ENCODE data around the gene BACH2. TPM values are rescaled to one million over a fixed set of nuclear protein-coding genes. Genes with fewer than 3 reads are reported as not detected.

The BACH2 gene
- total and polyA plus RNA-seq, 2 of the 8 experiments (the other 6 are each of a cell fraction or from before 2014, with no cell fraction given): 1.9 to 5.9 TPM

DNA sequence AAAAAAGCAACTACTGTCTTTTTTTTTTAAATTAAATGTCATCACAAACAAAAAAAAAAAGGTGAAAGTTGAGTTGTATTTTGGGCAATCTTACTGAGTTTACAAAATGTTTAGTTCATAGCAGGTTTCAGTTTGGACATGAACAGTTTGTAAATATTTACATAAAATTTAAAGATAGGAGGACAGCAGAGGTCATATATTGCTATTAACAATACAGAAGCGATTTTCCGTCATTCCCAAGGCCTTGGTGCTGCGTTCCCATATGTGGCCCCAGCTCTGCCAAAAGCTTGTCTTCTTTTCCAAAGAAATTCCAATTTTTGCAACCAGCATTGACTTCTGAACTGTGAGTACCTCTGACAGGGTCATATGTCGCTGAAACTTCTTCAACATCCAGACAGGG, 5.1 kb downstream of the BACH2 start:
- no peak overlapping the region for H3K4me2 ChIP-seq (ENCODE audit: insufficient read depth in 1 of 2, low read depth in 2 of 2, low read length in 2 of 2)
- ChIA-PET CTCF (ENCODE audit: partially characterized antibody) (interaction anchor here (1.1 to 16.3 kb wide), 3 partner anchors 81 to 351 kb away, joined by 3 to 234 read pairs (median 9); no protein-coding TSS in a partner anchor), POLR2A (ENCODE audit: partially characterized antibody) (no interaction called here)
- H3K56ac ChIP-seq (replicated peaks; ENCODE audit: insufficient read length, low read depth, low read length): no peak overlapping the region
- TF ChIP-seq GTF2F1 (IDR thresholded peaks at IDR 0.05; ENCODE audit: borderline replicate concordance, low read depth, low read length) (no peak), SUZ12 (IDR thresholded peaks at IDR 0.05; ENCODE audit: low read length) (no peak), CBX8 (IDR thresholded peaks at IDR 0.05; ENCODE audit: borderline replicate concordance, low read depth, low read length) (no peak), SP1 (IDR thresholded peaks at IDR 0.05; ENCODE audit: low read depth, low read length) (no peak), BCL11A (IDR thresholded peaks at IDR 0.05; ENCODE audit: low read depth in 2 of 2, low read length in 2 of 2) (no peak)
- TF ChIP-seq, protein P1, sequence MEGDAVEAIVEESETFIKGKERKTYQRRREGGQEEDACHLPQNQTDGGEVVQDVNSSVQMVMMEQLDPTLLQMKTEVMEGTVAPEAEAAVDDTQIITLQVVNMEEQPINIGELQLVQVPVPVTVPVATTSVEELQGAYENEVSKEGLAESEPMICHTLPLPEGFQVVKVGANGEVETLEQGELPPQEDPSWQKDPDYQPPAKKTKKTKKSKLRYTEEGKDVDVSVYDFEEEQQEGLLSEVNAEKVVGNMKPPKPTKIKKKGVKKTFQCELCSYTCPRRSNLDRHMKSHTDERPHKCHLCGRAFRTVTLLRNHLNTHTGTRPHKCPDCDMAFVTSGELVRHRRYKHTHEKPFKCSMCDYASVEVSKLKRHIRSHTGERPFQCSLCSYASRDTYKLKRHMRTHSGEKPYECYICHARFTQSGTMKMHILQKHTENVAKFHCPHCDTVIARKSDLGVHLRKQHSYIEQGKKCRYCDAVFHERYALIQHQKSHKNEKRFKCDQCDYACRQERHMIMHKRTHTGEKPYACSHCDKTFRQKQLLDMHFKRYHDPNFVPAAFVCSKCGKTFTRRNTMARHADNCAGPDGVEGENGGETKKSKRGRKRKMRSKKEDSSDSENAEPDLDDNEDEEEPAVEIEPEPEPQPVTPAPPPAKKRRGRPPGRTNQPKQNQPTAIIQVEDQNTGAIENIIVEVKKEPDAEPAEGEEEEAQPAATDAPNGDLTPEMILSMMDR (IDR thresholded peaks at IDR 0.05; ENCODE audit: control extremely low read depth in 1 of 3, insufficient read depth in 1 of 3, low read depth in 1 of 3, low read length in 3 of 3): no peak
- H3K36me3 ChIP-seq (ENCODE audit: control insufficient read depth in 2 of 4, insufficient read depth in 4 of 4, low read length in 3 of 4): no peaks in the 10 kb centered on the region; a peak in 1 of 8 replicates
- no peak overlapping the region for H2BK15ac ChIP-seq (ENCODE audit: low read length)
- H3K18ac ChIP-seq (ENCODE audit: extremely low read depth, low read length): no peak overlapping the region
- H2BK5ac ChIP-seq (ENCODE audit: low read depth, low read length): no peak overlapping the region
- WGBS, 2 experiments (ENCODE audit: extremely low coverage in 1 of 2, insufficient coverage in 1 of 2, insufficient read length in 1 of 2, insufficient replicate concordance in 2 of 2, low coverage in 1 of 2, low lambda C conversion rate in 2 of 2, missing lambda C conversion rate in 1 of 2): 86% methylated on average over 4 of the region's 4 CpGs; no CpG with 5 or more reads in 1 of the 2 experiments
- no peak overlapping the region for H2AFZ ChIP-seq (ENCODE audit: low read length)
- H3K4me1 ChIP-seq (replicated peaks in 1 of 4; ENCODE audit: control insufficient read depth in 3 of 4, insufficient read depth in 4 of 4, low read length in 3 of 4): peaks cover 0 to 14% (median 5%) of the 10 kb centered on the region in 4 experiments; a peak in 4 of 7 replicates
- no peaks in the 10 kb centered on the region for H3K79me1 ChIP-seq (ENCODE audit: low read depth, low read length)
- H2BK120ac ChIP-seq (replicated peaks; ENCODE audit: low read depth, low read length): no peak overlapping the region
- H2AK5ac ChIP-seq (ENCODE audit: low read depth, low read length): no peak overlapping the region
- no peak overlapping the region for H4K5ac ChIP-seq (ENCODE audit: insufficient read length, low read depth, low read length)
- peaks cover 4 to 26% (median 18%) of the 10 kb centered on the region in 4 experiments; a peak in 6 of 7 replicates for H3K27me3 ChIP-seq (replicated peaks in 1 of 4; ENCODE audit: control insufficient read depth in 3 of 4, extremely low read depth in 1 of 4, insufficient read depth in 3 of 4, low read length in 3 of 4)
- H2BK20ac ChIP-seq (ENCODE audit: low read length): no peak overlapping the region
- peaks cover 14% of the 10 kb centered on the region for H3K23me2 ChIP-seq (ENCODE audit: low read depth, low read length)
- no peak overlapping the region for H3K14ac ChIP-seq (ENCODE audit: insufficient read length)
- H4K8ac ChIP-seq (ENCODE audit: extremely low read depth, insufficient read depth, low read length): no peak overlapping the region
- H4K20me1 ChIP-seq (replicated peaks in 1 of 2; ENCODE audit: control insufficient read depth in 1 of 2, insufficient read depth in 2 of 2, low read length in 2 of 2): peaks cover 5 to 7% of the 10 kb centered on the region in 2 experiments
- no peak overlapping the region for H3K9ac ChIP-seq (replicated peaks in 1 of 4; ENCODE audit: extremely low read depth in 1 of 4, low read depth in 3 of 4, low read length in 3 of 4)
- H3K9me3 ChIP-seq (ENCODE audit: insufficient read depth in 2 of 2, low read depth in 1 of 2, low read length in 1 of 2): no peaks in the 10 kb centered on the region
- H3K4ac ChIP-seq (replicated peaks; ENCODE audit: insufficient read length, low read depth, low read length): no peak overlapping the region
- no peak overlapping the region for H2BK12ac ChIP-seq (ENCODE audit: low read depth, low read length)
- H3K79me2 ChIP-seq (ENCODE audit: control insufficient read depth in 1 of 2, insufficient read depth in 2 of 2, low read length in 2 of 2): no peaks in the 10 kb centered on the region
- H3K27ac ChIP-seq (ENCODE audit: low read depth, low read length): no peak overlapping the region
- no peak overlapping the region for H4K91ac ChIP-seq (replicated peaks; ENCODE audit: insufficient read length, low read length)
- H3K4me3 ChIP-seq (ENCODE audit: extremely low read depth in 1 of 4, insufficient read depth in 2 of 4, low read depth in 3 of 4, low read length in 4 of 4): no peak overlapping the region
- no peak overlapping the region for H3K23ac ChIP-seq (ENCODE audit: insufficient read length)
- FAIRE-seq (no peak), DNase-seq (ENCODE audit: low read depth in 1 of 2, low spot score in 2 of 2) (no peak)
